Measurements from ENCODE around the gene GBP7.
"Not testable (repeated sequence)": the region's sequence is repeated elsewhere in the genome, so short reads cannot be mapped to it uniquely, and the experiment has no call there.

GBP7 gene

DNA sequence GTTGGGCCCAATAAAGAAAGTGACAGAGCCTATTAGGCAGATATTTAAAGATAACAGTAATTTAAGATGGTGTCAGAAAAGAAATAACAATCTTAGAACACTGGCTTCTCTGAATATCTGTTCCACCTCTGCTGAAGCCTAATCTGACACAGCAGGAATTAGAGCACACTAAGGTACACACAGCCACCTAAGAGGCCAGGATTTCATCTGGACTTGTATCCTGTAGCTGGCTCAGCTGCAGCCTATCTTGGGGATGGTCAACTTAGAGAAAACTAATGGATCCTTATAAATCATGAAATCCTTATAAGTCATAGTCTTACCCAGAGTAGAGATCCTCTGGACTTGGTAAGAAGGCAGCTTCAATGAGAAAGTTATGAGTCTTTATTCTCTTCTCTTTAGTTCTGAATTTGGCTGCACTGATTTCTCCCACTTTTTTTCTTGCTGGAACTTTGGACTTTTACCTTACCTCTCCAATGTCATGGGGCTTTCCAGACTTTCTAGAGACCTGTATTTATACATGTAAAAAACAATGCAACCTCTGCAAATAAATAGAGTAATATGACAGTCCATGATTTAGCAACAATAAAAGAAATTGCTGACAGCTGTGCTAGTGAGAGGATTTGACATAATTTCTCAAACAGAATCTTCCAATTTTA lies at the start of gene GBP7:
Gene GBP7 (minus strand): TSS at position 403 of the 656 bp plus-strand sequence. CDS start 4,068 bp downstream, outside the sequence.
- in situ Hi-C loops (cut with MboI; ENCODE audit: low pct_unique_long_range_greater_than_20kb, low sequenced_read_pairs): no loop called here
- no peak for DNase-seq

DNA sequence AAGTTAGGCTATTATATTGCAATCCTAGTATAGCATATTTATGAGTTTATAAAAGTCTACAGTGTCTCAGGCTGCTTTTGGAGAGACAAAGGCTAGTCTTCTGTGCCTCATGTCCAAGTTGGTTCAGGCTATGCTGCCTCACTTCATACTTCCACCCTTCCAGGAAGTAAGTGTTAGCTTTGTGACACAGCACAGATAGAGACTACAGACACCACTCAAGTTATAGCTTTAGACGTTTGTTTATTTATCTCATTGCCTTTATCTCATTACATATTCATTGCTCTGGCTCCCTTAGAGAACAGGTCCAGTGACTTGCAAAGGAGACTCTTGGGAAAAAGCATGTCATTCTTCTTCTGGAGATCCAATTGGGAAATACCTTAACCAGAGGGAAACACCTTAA lies 45.5 kb upstream of the GBP7 start:
- DNase-seq: no peak
- in situ Hi-C loops (cut with MboI; ENCODE audit: low pct_unique_long_range_greater_than_20kb, low sequenced_read_pairs): no loop called here

DNA sequence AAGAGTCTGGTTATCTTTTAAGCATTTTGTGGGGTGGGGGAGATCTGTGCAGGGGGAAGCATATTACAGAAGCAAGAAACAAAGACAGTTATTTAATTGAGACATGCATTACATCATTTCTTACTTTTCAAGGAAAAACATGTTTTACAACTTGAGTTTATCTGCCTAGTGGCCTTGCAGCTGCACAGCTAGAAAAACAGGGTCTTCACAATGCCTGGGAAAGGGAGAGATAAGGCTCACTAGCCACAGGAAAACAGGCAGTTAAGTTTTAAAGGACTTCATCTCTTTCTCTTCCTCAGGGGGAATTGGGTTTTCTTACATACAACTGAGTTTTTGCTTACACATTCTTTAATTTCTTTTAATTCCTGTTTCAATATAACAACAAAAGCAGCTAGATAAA lies 44.0 kb upstream of the GBP7 start:
- in situ Hi-C loops (cut with MboI; ENCODE audit: low pct_unique_long_range_greater_than_20kb, low sequenced_read_pairs); DNase-seq: not testable (repeated sequence)

- in situ Hi-C loops (cut with MboI; ENCODE audit: low pct_unique_long_range_greater_than_20kb, low sequenced_read_pairs); DNase-seq: not testable (repeated sequence)
These were observed 43.1 kb upstream of the GBP7 start for GRCh38 chr1:89218941-89219340.

- in situ Hi-C loops (cut with MboI; ENCODE audit: low pct_unique_long_range_greater_than_20kb, low sequenced_read_pairs): no loop called here
- no peak for DNase-seq
These were observed 37.5 kb upstream of the GBP7 start for GRCh38 chr1:89213347-89213746.

- in situ Hi-C loops (cut with MboI; ENCODE audit: low pct_unique_long_range_greater_than_20kb, low sequenced_read_pairs): no loop called here
These were observed 35.3 kb upstream of the GBP7 start for GRCh38 chr1:89211035-89211634.

DNA sequence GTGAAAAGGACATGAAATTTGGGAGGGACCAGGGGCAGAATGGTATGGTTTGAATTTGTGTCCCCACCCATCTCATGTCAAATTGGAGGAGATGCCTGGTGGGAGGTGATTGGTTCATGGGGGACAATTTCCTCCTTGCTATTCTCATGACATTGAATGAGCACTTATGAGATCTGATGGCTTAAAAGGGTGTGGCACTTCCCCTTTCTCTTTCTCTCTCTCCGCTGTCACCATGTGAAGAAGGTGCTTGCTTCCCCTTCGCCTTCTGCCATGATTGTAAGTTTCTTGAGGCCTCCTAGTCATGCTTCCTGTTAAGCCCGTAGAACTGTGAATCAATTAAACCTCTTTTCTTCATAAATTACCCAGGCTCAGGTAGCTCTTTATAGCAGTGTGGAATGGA lies 30.6 kb upstream of the GBP7 start:
- in situ Hi-C loops (cut with MboI; ENCODE audit: low pct_unique_long_range_greater_than_20kb, low sequenced_read_pairs): no loop called here
- no peak for DNase-seq

More at GRCh38 chr1:89211035-89211634, 35.3 kb upstream of the GBP7 start:
- DNase-seq: no peak

GRCh38 chr1:89203166-89203565 lies 27.4 kb upstream of the GBP7 start:
- no peak for DNase-seq
- in situ Hi-C loops (cut with MboI; ENCODE audit: low pct_unique_long_range_greater_than_20kb, low sequenced_read_pairs): no loop called here

DNA sequence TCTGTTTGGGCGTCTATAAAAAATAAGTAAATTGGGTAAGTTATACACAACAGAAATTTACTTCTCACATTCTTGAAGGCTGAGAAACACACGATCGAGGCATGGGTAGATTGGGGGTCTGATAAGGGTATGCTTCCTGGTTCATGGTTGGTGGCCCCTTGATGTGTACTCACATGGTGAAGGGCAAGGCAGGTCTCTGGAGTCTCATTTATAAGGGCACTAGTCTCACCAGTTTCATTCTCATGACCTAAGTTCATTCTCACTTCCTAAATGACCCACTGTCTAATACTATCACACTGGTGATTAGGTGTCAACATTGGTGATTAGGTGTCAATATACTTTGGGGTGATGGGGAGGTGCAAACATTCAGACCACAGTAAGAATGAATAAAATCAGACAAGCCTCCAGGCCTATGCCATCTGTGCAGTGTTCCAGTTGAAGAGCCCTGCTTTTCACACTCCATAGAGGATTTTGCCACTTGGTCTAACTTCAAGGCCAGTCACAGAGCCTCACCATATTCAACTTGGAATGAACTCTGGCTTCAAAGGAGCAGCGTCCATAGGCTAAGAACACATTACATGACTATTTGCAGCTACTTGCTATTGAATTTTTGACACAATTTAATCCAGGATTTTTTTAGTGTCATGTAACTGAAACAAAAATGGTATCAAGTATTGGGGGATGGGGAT lies 25.4 kb upstream of the GBP7 start:
- in situ Hi-C loops (cut with MboI; ENCODE audit: low pct_unique_long_range_greater_than_20kb, low sequenced_read_pairs): no loop called here
- DNase-seq: no peak

DNA sequence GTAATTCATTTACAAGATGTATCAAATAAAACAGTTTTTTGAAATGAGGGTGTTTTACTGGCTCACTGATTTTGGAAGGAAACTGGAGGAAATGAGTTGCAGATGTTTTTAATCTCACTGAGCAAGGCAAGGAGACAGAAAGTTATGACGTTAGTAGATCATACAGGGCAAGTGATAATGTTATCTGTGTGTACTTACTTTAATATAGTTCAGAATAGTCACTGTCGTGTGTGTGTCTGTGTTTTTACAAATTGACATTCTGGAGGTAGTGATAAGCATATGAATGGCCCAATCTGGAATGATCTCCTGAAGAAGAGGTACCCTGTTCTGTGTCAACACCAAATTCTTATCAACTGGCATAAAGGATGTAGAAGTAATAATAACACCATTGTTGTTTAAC lies 24.9 kb upstream of the GBP7 start:
- DNase-seq: no peak
- in situ Hi-C loops (cut with MboI; ENCODE audit: low pct_unique_long_range_greater_than_20kb, low sequenced_read_pairs): no loop called here

DNA sequence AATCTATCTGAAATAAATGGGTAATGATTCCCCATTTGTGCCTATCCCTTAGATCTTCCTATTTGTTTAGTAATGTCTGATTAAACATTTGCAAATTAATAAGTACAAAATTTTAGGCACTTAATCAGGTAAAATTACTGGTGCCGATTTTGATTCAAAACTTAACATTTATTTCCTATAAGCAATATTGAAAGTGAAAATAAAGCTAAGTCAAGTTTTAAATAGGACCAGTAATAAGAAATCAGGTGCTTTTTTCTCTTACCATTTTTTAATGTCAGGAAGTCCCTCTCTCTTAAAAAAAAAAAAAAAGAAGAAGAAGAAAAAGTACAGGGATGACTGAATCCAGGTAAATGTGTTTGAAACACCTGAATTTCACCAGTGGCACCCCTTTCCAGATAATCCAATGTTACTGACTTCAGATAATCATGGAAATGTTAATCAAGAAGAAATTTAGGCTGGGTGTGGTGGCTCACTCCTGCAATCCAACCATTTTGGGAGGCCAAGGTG lies 23.8 kb upstream of the GBP7 start:
- in situ Hi-C loops (cut with MboI; ENCODE audit: low pct_unique_long_range_greater_than_20kb, low sequenced_read_pairs): no loop called here
- DNase-seq: no peak

- no peak for DNase-seq
- in situ Hi-C loops (cut with MboI; ENCODE audit: low pct_unique_long_range_greater_than_20kb, low sequenced_read_pairs): no loop called here
These were observed 22.8 kb upstream of the GBP7 start, which contains the start of gene GBP4 for GRCh38 chr1:89198491-89199072. GBP4 (minus strand) TSS chr1:89198942; CDS start chr1:89198834, 108 bp downstream.

DNA sequence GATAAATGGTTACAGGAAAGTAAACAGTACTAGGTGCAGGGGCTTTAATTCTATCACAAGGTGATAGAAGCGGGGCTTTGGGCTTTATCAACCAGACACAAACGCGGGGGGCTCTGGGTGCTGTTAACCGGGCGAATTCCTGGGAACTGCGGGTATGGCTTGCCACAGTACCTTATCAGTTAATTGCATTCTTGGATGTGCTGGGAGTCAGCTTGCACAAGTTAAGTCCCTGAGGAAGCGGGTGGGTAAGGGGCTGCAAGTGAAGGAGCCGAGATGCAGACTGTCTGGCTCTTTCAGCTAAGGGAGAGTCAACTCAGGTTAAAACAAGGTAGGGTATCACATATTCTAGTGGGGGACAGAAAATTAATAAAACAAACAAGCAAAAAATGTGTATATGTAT lies 22.3 kb upstream of the GBP7 start:
- in situ Hi-C loops (cut with MboI; ENCODE audit: low pct_unique_long_range_greater_than_20kb, low sequenced_read_pairs): no loop called here
- no peak for DNase-seq

DNA sequence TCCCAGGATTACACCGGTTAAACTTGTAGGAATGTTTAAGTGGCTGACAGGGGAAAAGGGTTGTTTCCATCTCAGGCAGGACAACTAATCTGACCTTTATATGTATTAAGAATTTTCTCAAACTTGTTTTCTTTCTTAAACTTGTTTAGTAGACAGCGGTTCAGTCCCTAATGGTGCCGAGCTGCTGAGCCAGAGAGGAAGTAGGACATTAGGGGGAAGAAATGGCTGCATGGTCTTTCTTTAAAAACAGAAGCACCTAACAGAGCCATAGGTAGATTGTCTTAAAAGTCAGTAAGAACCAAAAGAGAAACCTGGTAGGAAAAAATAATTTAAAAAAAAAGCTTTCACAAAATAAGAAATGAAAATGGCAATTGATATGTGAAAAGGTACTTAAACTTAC lies 19.7 kb upstream of the GBP7 start:
- in situ Hi-C loops (cut with MboI; ENCODE audit: low pct_unique_long_range_greater_than_20kb, low sequenced_read_pairs): no loop called here

GRCh38 chr1:89191314-89191713 lies 15.5 kb upstream of the GBP7 start:
- no peak for DNase-seq
- in situ Hi-C loops (cut with MboI; ENCODE audit: low pct_unique_long_range_greater_than_20kb, low sequenced_read_pairs): no loop called here

More for the DNA sequence above, 19.7 kb upstream of the GBP7 start:
- DNase-seq: no peak

DNA sequence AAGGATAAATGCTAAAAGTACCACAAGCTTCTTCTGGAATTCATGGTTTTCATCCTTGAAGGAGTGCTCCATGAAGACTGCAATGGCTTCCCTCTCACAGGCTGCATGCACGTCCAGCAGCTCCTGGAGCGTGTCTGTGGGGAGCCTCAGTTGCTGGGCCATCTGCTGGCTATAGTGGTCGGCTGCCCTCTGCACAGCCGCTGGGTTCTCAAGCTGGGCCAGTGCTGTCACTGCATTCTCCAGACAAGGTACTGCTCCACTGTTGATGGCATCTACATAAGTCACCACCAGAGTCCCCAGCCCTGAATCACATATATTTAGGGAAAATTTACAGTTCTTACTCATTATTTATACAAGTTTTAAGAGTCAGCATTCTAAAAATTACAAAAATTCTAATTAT lies 14.2 kb upstream of the GBP7 start:
- in situ Hi-C loops (cut with MboI; ENCODE audit: low pct_unique_long_range_greater_than_20kb, low sequenced_read_pairs): no loop called here
- DNase-seq: no peak

- DNase-seq: no peak
- in situ Hi-C loops (cut with MboI; ENCODE audit: low pct_unique_long_range_greater_than_20kb, low sequenced_read_pairs): no loop called here
These were observed 3.5 kb upstream of the GBP7 start for GRCh38 chr1:89179343-89179742.

DNA sequence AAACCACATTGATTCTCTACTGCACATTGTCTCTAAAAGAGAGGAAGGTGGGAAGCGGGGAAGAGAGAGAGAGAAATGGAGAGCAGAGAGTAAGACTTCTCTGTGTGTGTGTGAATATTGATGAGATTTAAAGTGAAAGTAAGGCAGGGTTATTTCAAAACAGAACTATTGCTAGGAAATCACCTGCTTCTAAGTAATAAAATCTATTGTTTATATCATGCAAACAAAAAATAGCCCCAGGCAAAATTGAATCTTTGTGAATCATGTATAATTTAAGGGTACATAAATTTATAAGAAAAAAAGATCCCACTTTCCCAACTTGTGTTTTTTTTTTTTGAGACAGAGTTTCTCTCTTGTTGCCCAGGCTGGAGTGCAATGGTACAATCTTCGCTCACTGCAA lies 1.2 kb upstream of the GBP7 start:
- DNase-seq: no peak
- in situ Hi-C loops (cut with MboI; ENCODE audit: low pct_unique_long_range_greater_than_20kb, low sequenced_read_pairs): no loop called here

- no peak for DNase-seq
These were observed 1.3 kb downstream of the GBP7 start for GRCh38 chr1:89174491-89174890.

More at GRCh38 chr1:89174491-89174890, 1.3 kb downstream of the GBP7 start:
- in situ Hi-C loops (cut with MboI; ENCODE audit: low pct_unique_long_range_greater_than_20kb, low sequenced_read_pairs): no loop called here
